NCI-H748 treated with DMSO at 0.1 percent for 48 hours (cell line): ENCODE measurements around the gene FCN1.

Experiments used
- DNase-seq: peaks from one replicate; lab custom pipeline; 2025; lab: John Stamatoyannopoulos, UW

Gene FCN1

GRCh38 chr9:134937164-134937555 is 19.4 kb upstream of the FCN1 start:
- no peak for DNase-seq

GRCh38 chr9:134936346-134937163 is 18.8 kb upstream of the FCN1 start:
- DNase-seq: no peak

GRCh38 chr9:134935701-134936345 is 18.1 kb upstream of the FCN1 start:
- no peak for DNase-seq

GRCh38 chr9:134935056-134935640 is 17.4 kb upstream of the FCN1 start:
- no peak for DNase-seq

GRCh38 chr9:134933076-134933659 is 15.5 kb upstream of the FCN1 start:
- no peak for DNase-seq

GRCh38 chr9:134932606-134933005 is 14.9 kb upstream of the FCN1 start:
- no peak for DNase-seq

GRCh38 chr9:134932171-134932570 is 14.5 kb upstream of the FCN1 start:
- no peak for DNase-seq

- DNase-seq: no peak
Observed at GRCh38 chr9:134930398-134930797, 12.7 kb upstream of the FCN1 start.

- no peak for DNase-seq
Observed at GRCh38 chr9:134929193-134930158, 11.8 kb upstream of the FCN1 start.

GRCh38 chr9:134928436-134929192 is 10.9 kb upstream of the FCN1 start:
- DNase-seq: no peak

GRCh38 chr9:134925011-134925511 is 7.3 kb upstream of the FCN1 start:
- DNase-seq: no peak

- no peak for DNase-seq
Observed at GRCh38 chr9:134923466-134923865, 5.8 kb upstream of the FCN1 start.

- no peak for DNase-seq
Observed at GRCh38 chr9:134922932-134923240, 5.2 kb upstream of the FCN1 start.

GRCh38 chr9:134922066-134922931 is 4.6 kb upstream of the FCN1 start:
- no peak for DNase-seq

- no peak for DNase-seq
Observed at GRCh38 chr9:134919303-134919702, 1.6 kb upstream of the FCN1 start.

GRCh38 chr9:134918646-134919045 is 934 bp upstream of the FCN1 start:
- no peak for DNase-seq

- DNase-seq: no peak
Observed at GRCh38 chr9:134916161-134916665, 1.5 kb downstream of the FCN1 start.

GRCh38 chr9:134915046-134915985 is 2.4 kb downstream of the FCN1 start:
- DNase-seq: no peak

GRCh38 chr9:134914501-134914834 is 3.2 kb downstream of the FCN1 start:
- no peak for DNase-seq
